H1 (cell line): Measurements from ENCODE around the gene ZBTB26. TPM values are rescaled to one million over a fixed set of nuclear protein-coding genes. Genes with fewer than 3 reads are reported as not detected.

Experiments
- CTCF ChIA-PET: fragments of 300-600 bp; sonication (Branson Sonifier 250); formaldehyde crosslinking; loops from one replicate; lab custom pipeline; 2021; ENCODE audit not compliant: partially characterized antibody; lab: Charles Lee
- POLR2A ChIA-PET: fragments of 300-600 bp; sonication (Branson Sonifier 250); formaldehyde crosslinking; loops from one replicate; lab custom pipeline; 2021; ENCODE audit warnings: inconsistent platforms; ENCODE audit not compliant: partially characterized antibody; lab: Charles Lee
- DNase-seq, 2 experiments: peaks; one replicate each; pipeline versions ENCODE4 v3.0.0 to v3.0.0-alpha.2; 2010 to 2022; ENCODE audit warnings: low spot score in 2 of 2, low read depth in 1 of 2, mixed read lengths in 1 of 2
- FAIRE-seq: peaks from 2 replicates; lab custom pipeline; 2011; peaks lifted over from hg19 to GRCh38; lab: Jason Lieb, UNC
- H2AFZ ChIP-seq: 2 replicates; pipeline ENCODE4 v1.8.1; 2012; ENCODE audit warnings: low read length, inconsistent platforms
- H2AK5ac ChIP-seq: 2 replicates; pipeline ENCODE4 v1.6.1; 2013; ENCODE audit warnings: low read depth, low read length
- H2BK120ac ChIP-seq: replicated peaks from 2 replicates; pipeline ENCODE3; 2013; ENCODE audit warnings: low read depth, low read length, inconsistent platforms
- H2BK12ac ChIP-seq: 2 replicates; pipeline ENCODE4 v1.6.1; 2013; ENCODE audit warnings: low read depth, low read length
- H2BK15ac ChIP-seq: 2 replicates; pipeline ENCODE4 v1.6.1; 2013; ENCODE audit warnings: low read length
- H2BK20ac ChIP-seq: 2 replicates; pipeline ENCODE4 v1.6.1; 2013; ENCODE audit warnings: low read length
- H2BK5ac ChIP-seq: 2 replicates; pipeline ENCODE4 v1.6.1; 2013; ENCODE audit warnings: low read depth, low read length
- H3K14ac ChIP-seq: 2 replicates; pipeline ENCODE4 v1.6.1; 2013; ENCODE audit warnings: inconsistent platforms; ENCODE audit not compliant: insufficient read length
- H3K18ac ChIP-seq: 2 replicates; pipeline ENCODE4 v1.6.1; 2013; ENCODE audit warnings: low read length; ENCODE audit errors: extremely low read depth
- H3K23ac ChIP-seq: 2 replicates; pipeline ENCODE4 v1.6.1; 2013; ENCODE audit warnings: inconsistent platforms; ENCODE audit not compliant: insufficient read length
- H3K23me2 ChIP-seq: 2 replicates; pipeline ENCODE4 v1.6.1; 2013; ENCODE audit warnings: low read depth, low read length
- H3K27ac ChIP-seq: 2 replicates; pipeline ENCODE4 v1.6.1; 2011; ENCODE audit warnings: low read depth, low read length, inconsistent platforms
- H3K27me3 ChIP-seq, 4 experiments: replicated peaks in 1 of 4; 1 replicate in 1 of 4; 2 replicates in 3 of 4; pipeline versions ENCODE4 v1.6.1 to v1.8.1; 2011 to 2013; ENCODE audit warnings: low read length in 3 of 4, mild to moderate bottlenecking in 3 of 4, inconsistent platforms in 2 of 4, mixed read lengths in 2 of 4, moderate library complexity in 1 of 4; ENCODE audit not compliant: control insufficient read depth in 3 of 4, insufficient read depth in 3 of 4; ENCODE audit errors: extremely low read depth in 1 of 4
- H3K36me3 ChIP-seq, 4 experiments: 2 replicates each; pipeline versions ENCODE4 v1.6.1 to v1.8.1; 2011 to 2013; ENCODE audit warnings: mild to moderate bottlenecking in 4 of 4, low read length in 3 of 4, moderate library complexity in 2 of 4, control low read depth in 1 of 4, inconsistent platforms in 1 of 4; ENCODE audit not compliant: insufficient read depth in 4 of 4, control insufficient read depth in 2 of 4
- H3K4ac ChIP-seq: replicated peaks from 2 replicates; pipeline ENCODE3; 2013; ENCODE audit warnings: low read length, low read depth, mixed read lengths, inconsistent platforms; ENCODE audit not compliant: insufficient read length
- H3K4me1 ChIP-seq, 4 experiments: replicated peaks in 1 of 4; 1 replicate in 1 of 4; 2 replicates in 3 of 4; pipeline versions ENCODE4 v1.6.1 to v1.8.1; 2011 to 2013; ENCODE audit warnings: low read length in 3 of 4, inconsistent platforms in 2 of 4, mixed read lengths in 1 of 4; ENCODE audit not compliant: insufficient read depth in 4 of 4, control insufficient read depth in 3 of 4
- H3K4me2 ChIP-seq, 2 experiments: 2 replicates each; pipeline versions ENCODE4 v1.6.1 to v1.8.1; 2011 to 2013; ENCODE audit warnings: low read depth in 2 of 2, low read length in 2 of 2, control low read depth in 1 of 2, inconsistent platforms in 1 of 2, mild to moderate bottlenecking in 1 of 2; ENCODE audit not compliant: insufficient read depth in 1 of 2
- H3K4me3 ChIP-seq, 4 experiments: fragments of 200-600, 300-600 bp in 1 of 4; sonication (generic), shearing (Covaris generic), sonication (Bioruptor Twin) in 1 of 4; 2 replicates each; pipeline versions ENCODE4 v1.5.1 to v1.8.1; 2011 to 2016; ENCODE audit warnings: low read length in 4 of 4, low read depth in 3 of 4, control low read depth in 2 of 4, inconsistent platforms in 2 of 4, mild to moderate bottlenecking in 2 of 4, mixed read lengths in 1 of 4, moderate library complexity in 1 of 4; ENCODE audit not compliant: insufficient read depth in 2 of 4; ENCODE audit errors: extremely low read depth in 1 of 4
- H3K56ac ChIP-seq: replicated peaks from 2 replicates; pipeline ENCODE3; 2013; ENCODE audit warnings: low read depth, mild to moderate bottlenecking, mixed read lengths, low read length, inconsistent platforms; ENCODE audit not compliant: insufficient read length
- H3K79me1 ChIP-seq: 2 replicates; pipeline ENCODE4 v1.6.1; 2013; ENCODE audit warnings: low read depth, low read length, control low read depth
- H3K79me2 ChIP-seq, 2 experiments: 2 replicates each; pipeline versions ENCODE4 v1.6.1 to v1.8.1; 2012 to 2013; ENCODE audit warnings: low read length in 2 of 2, mild to moderate bottlenecking in 2 of 2, inconsistent platforms in 1 of 2; ENCODE audit not compliant: insufficient read depth in 2 of 2, control insufficient read depth in 1 of 2
- H3K9ac ChIP-seq, 4 experiments: replicated peaks in 1 of 4; 1 replicate in 1 of 4; 2 replicates in 3 of 4; pipeline versions ENCODE4 v1.6.1 to v1.8.1; 2011 to 2013; ENCODE audit warnings: low read depth in 3 of 4, low read length in 3 of 4, control low read depth in 2 of 4, mild to moderate bottlenecking in 2 of 4, moderate library complexity in 2 of 4, inconsistent platforms in 1 of 4; ENCODE audit errors: extremely low read depth in 1 of 4
- H3K9me3 ChIP-seq, 2 experiments: 2 replicates each; pipeline versions ENCODE4 v1.6.1 to v1.8.1; 2012 to 2013; ENCODE audit warnings: mild to moderate bottlenecking in 2 of 2, moderate library complexity in 2 of 2, control low read depth in 1 of 2, inconsistent platforms in 1 of 2, low read depth in 1 of 2, low read length in 1 of 2, mixed read lengths in 1 of 2; ENCODE audit not compliant: insufficient read depth in 2 of 2
- H4K20me1 ChIP-seq, 2 experiments: replicated peaks in 1 of 2; 2 replicates each; pipeline versions ENCODE3 to v1.8.1; 2011 to 2013; ENCODE audit warnings: inconsistent platforms in 2 of 2, low read length in 2 of 2, mild to moderate bottlenecking in 1 of 2; ENCODE audit not compliant: insufficient read depth in 2 of 2, control insufficient read depth in 1 of 2
- H4K5ac ChIP-seq: 2 replicates; pipeline ENCODE4 v1.6.1; 2013; ENCODE audit warnings: low read length, low read depth, mixed read lengths, inconsistent platforms; ENCODE audit not compliant: insufficient read length
- H4K8ac ChIP-seq: 2 replicates; pipeline ENCODE4 v1.8.0; 2013; ENCODE audit warnings: mild to moderate bottlenecking, moderate library complexity, low read length, inconsistent platforms; ENCODE audit not compliant: insufficient read depth; ENCODE audit errors: extremely low read depth
- H4K91ac ChIP-seq: replicated peaks from 2 replicates; pipeline ENCODE3; 2013; ENCODE audit warnings: low read length, mixed read lengths, inconsistent platforms; ENCODE audit not compliant: insufficient read length
- ATF2 ChIP-seq: IDR thresholded peaks from 2 replicates; pipeline ENCODE4 v1.6.1; 2012; ENCODE audit warnings: low read length, inconsistent platforms
- BACH1 ChIP-seq: IDR thresholded peaks from 2 replicates; pipeline ENCODE4 v1.6.1; 2012; ENCODE audit warnings: low read length, improper control_type of control experiment
- BRCA1 ChIP-seq: IDR thresholded peaks from 2 replicates; pipeline ENCODE4 v1.6.1; 2012; ENCODE audit warnings: low read depth, low read length, improper control_type of control experiment
- CEBPB ChIP-seq: IDR thresholded peaks from 2 replicates; pipeline ENCODE4 v1.6.1; 2012; ENCODE audit warnings: low read depth, low read length
- CHD2 ChIP-seq: IDR thresholded peaks from 2 replicates; pipeline ENCODE4 v1.6.1; 2012; ENCODE audit warnings: low read length, improper control_type of control experiment
- KDM4A ChIP-seq: IDR thresholded peaks from one replicate; pipeline ENCODE4 v1.7.1; 2012; ENCODE audit warnings: low read depth, mild to moderate bottlenecking, moderate library complexity, low read length, inconsistent platforms; ENCODE audit not compliant: severe bottlenecking
- POLR2A ChIP-seq, 2 experiments: IDR thresholded peaks; 1 replicate in 1 of 2; 2 replicates in 1 of 2; pipeline ENCODE4 v1.6.1; 2011; ENCODE audit warnings: low read depth in 2 of 2, low read length in 2 of 2, mild to moderate bottlenecking in 2 of 2; ENCODE audit errors: control extremely low read depth in 1 of 2
- RXRA ChIP-seq: IDR thresholded peaks from 2 replicates; pipeline ENCODE4 v1.6.1; 2011; ENCODE audit warnings: low read depth, mild to moderate bottlenecking, low read length, moderate library complexity; ENCODE audit not compliant: insufficient read depth
- SUZ12 ChIP-seq: fragments of 200-600 bp; sonication (generic); IDR thresholded peaks from 2 replicates; pipeline ENCODE4 v1.6.1; 2012; ENCODE audit warnings: mild to moderate bottlenecking, inconsistent platforms, low read length, moderate library complexity, mixed read lengths
- TBP ChIP-seq: IDR thresholded peaks from 2 replicates; pipeline ENCODE4 v1.6.1; 2011; ENCODE audit warnings: low read depth, low read length, improper control_type of control experiment
- WGBS, 2 experiments: shearing (Covaris generic) in 1 of 2; methylation state at CpG; one replicate each; pipeline versions ENCODE4 v1.1.6 to v1.1.7; 2013 to 2015; ENCODE audit warnings: low lambda C conversion rate in 2 of 2, mixed read lengths in 2 of 2, inconsistent platforms in 1 of 2, low coverage in 1 of 2, missing lambda C conversion rate in 1 of 2; ENCODE audit not compliant: insufficient replicate concordance in 2 of 2, insufficient coverage in 1 of 2, insufficient read length in 1 of 2; ENCODE audit errors: extremely low coverage in 1 of 2, missing lambda C conversion rate in 1 of 2; 5-methylcytosine and 5-hydroxymethylcytosine counted together
- polyA plus RNA-seq, 7 experiments: library from polyadenylated mRNA; depleted of rRNA in 3 of 7; stranded (reverse) in 5 of 7; unstranded in 2 of 7; fragments of >200 nt in 5 of 7; fragments of 200-250 nt in 2 of 7; gene quantifications; 1 replicate in 5 of 7; 2 replicates in 1 of 7; 4 replicates in 1 of 7; pipeline versions ENCODE4 v1.2.1 to v1.2.3, GENCODE V29; 2011 to 2013; ENCODE audit warnings: missing spikeins in 2 of 7, mixed read lengths in 2 of 7
- total RNA-seq: library from RNA; stranded (reverse); fragmentation: NEBNext Ultra II Directional; extraction: Animal tissue kit (Norgen Biotek cat#: 25700); gene quantifications from 2 replicates; pipeline ENCODE4 v1.2.1, GENCODE V29; 2021

The ZBTB26 gene
- total and polyA plus RNA-seq, 2 of the 8 experiments (the other 6 are each of a cell fraction or from before 2014, with no cell fraction given) = 5.7 to 7.4 TPM

- ChIA-PET CTCF (interaction anchor here (1.4 kb wide), 1 partner anchor 24 kb away, joined by 3 read pairs; no protein-coding TSS in a partner anchor), POLR2A (interaction anchor here (0.8 to 3.8 kb wide), 19 partner anchors 9 to 169 kb away, joined by 3 to 35 read pairs (median 4); partner anchors contain the start of genes PDCL, ZBTB26 and ZBTB6)
- H3K27me3 ChIP-seq = no peaks in the 10 kb centered on the region
- peak within 1 kb of the TSS; percentile 98 for H4K8ac ChIP-seq
- no peak within 1 kb of the TSS for H2BK20ac ChIP-seq
- H3K4me1 ChIP-seq = no peaks in the 10 kb centered on the region; a peak in 1 of 7 replicates
- peak within 1 kb of the TSS; percentile 79 for H3K27ac ChIP-seq
- H2BK5ac ChIP-seq = peak within 1 kb of the TSS; percentile 46; the same call in 1 of the 2 replicates
- H3K56ac ChIP-seq = no peak within 1 kb of the TSS
- H3K9me3 ChIP-seq = no peaks in the 10 kb centered on the region
- no peak within 1 kb of the TSS for H2BK120ac ChIP-seq
- H3K4ac ChIP-seq = peak within 1 kb of the TSS; percentile 46
- H3K23ac ChIP-seq = no peak within 1 kb of the TSS
- DNase-seq (peak; percentile 94 to 100), FAIRE-seq (peak; percentile 100)
- H3K9ac ChIP-seq = peak within 1 kb of the TSS; percentile 94 to 96 (median 94)
- no peak within 1 kb of the TSS for H2AK5ac ChIP-seq
- no peaks in the 10 kb centered on the region for H3K79me1 ChIP-seq
- H3K18ac ChIP-seq = peak within 1 kb of the TSS; percentile 86
- peak within 1 kb of the TSS; percentile 89 to 93 (median 92) for H3K4me3 ChIP-seq
- 2% methylated on average over 42 of the region's 77 CpGs; no CpG with 5 or more reads in 1 of the 2 experiments for WGBS, 2 experiments
- H2BK15ac ChIP-seq = no peak within 1 kb of the TSS
- H2BK12ac ChIP-seq = peak within 1 kb of the TSS; percentile 42; the same call in 1 of the 2 replicates
- peak within 1 kb of the TSS; percentile 61 for H4K5ac ChIP-seq
- no peaks in the 10 kb centered on the region for H3K23me2 ChIP-seq
- peak within 1 kb of the TSS; percentile 100 for H2AFZ ChIP-seq
- peak within 1 kb of the TSS; percentile 71 to 72 for H3K4me2 ChIP-seq
- no peak within 1 kb of the TSS for H4K91ac ChIP-seq
- H3K14ac ChIP-seq = no peak within 1 kb of the TSS
- peaks cover 0 to 3% (median 0%) of the 10 kb centered on the region in 4 experiments; a peak in 1 of 8 replicates for H3K36me3 ChIP-seq
- no peaks in the 10 kb centered on the region for H4K20me1 ChIP-seq
- peaks cover 3 to 59% of the 10 kb centered on the region in 2 experiments; a peak in 3 of 4 replicates for H3K79me2 ChIP-seq
- TF ChIP-seq TBP (peak; percentile 84; the same call in 1 of the 2 replicates), KDM4A (peak; percentile 82), ATF2 (peak; percentile 84), SUZ12 (no peak), POLR2A (IDR thresholded peaks at IDR 0.05; ENCODE audit: control extremely low read depth in 1 of 2, low read depth in 2 of 2, low read length in 2 of 2) (peak; percentile 95 to 97), RXRA (no peak), BRCA1 (peak; percentile 95), CEBPB (peak; percentile 94), CHD2 (peak; percentile 98), BACH1 (peak; percentile 26; the same call in 1 of the 2 replicates)
Observed at GRCh38 chr9:122904823-122905710, 26.2 kb downstream of the ZBTB26 start, which contains the start of gene RC3H2. Gene RC3H2 (minus strand): TSS chr9:122905359. CDS start chr9:122897509, 7,850 bp downstream.
